KMS-11 (cell line): ENCODE measurements around the gene COL5A1.

Experiments
- H2AFZ ChIP-seq: fragments of 200-600 bp; sonication (generic); 2 replicates; pipeline ENCODE4 v1.6.1; 2016; ENCODE audit warnings: antibody characterized with exemption, mixed run types, low read depth
- H3K27ac ChIP-seq: fragments of 200-600 bp; sonication (generic); 2 replicates; pipeline ENCODE4 v1.6.1; 2016; ENCODE audit warnings: mild to moderate bottlenecking, mixed run types
- H3K27me3 ChIP-seq: fragments of 200-600 bp; sonication (generic); 2 replicates; pipeline ENCODE4 v1.6.1; 2017; ENCODE audit warnings: mild to moderate bottlenecking, low read depth, mixed run types, moderate library complexity; ENCODE audit not compliant: insufficient read depth
- H3K36me3 ChIP-seq: fragments of 200-600 bp; sonication (generic); 2 replicates; pipeline ENCODE4 v1.6.1; 2017; ENCODE audit warnings: mild to moderate bottlenecking, mixed run types; ENCODE audit not compliant: insufficient read depth
- H3K4me1 ChIP-seq: fragments of 200-600 bp; sonication (generic); 2 replicates; pipeline ENCODE4 v1.6.1; 2016; ENCODE audit warnings: mild to moderate bottlenecking, low read depth, mixed run types; ENCODE audit not compliant: poor library complexity, severe bottlenecking
- H3K4me2 ChIP-seq: fragments of 200-600 bp; sonication (generic); 2 replicates; pipeline ENCODE4 v1.7.0; 2016; ENCODE audit warnings: mild to moderate bottlenecking, mixed run types
- H3K4me3 ChIP-seq: fragments of 200-600 bp; sonication (generic); IDR thresholded peaks from 2 replicates; pipeline ENCODE4 v1.6.1; 2017; ENCODE audit warnings: low read depth, low read length, mixed read lengths; ENCODE audit not compliant: insufficient read depth
- H3K79me2 ChIP-seq: fragments of 200-600 bp; sonication (generic); 2 replicates; pipeline ENCODE4 v1.6.1; 2016; ENCODE audit warnings: low read depth, mixed run types; ENCODE audit not compliant: insufficient read depth
- H3K9ac ChIP-seq: fragments of 200-600 bp; sonication (generic); 2 replicates; pipeline ENCODE4 v1.6.1; 2016; ENCODE audit warnings: mild to moderate bottlenecking, mixed run types
- H4K20me1 ChIP-seq: fragments of 200-600 bp; sonication (generic); 2 replicates; pipeline ENCODE4 v1.6.1; 2016; ENCODE audit warnings: mild to moderate bottlenecking, mixed run types; ENCODE audit not compliant: insufficient read depth
- TF ChIP-seq, protein P1 (sequence below): fragments of 200-600 bp; sonication (generic); conservative IDR thresholded peaks from 2 replicates; pipeline ENCODE4 v1.6.1; 2017; ENCODE audit warnings: low read depth, mild to moderate bottlenecking, antibody characterized with exemption, low read length, moderate library complexity, mixed read lengths

COL5A1 gene

GRCh38 chr9:134717056-134717455 is 75.5 kb downstream of the COL5A1 start:
- Histone ChIP-seq H3K9ac (no peak overlapping the region), H3K4me3 (no peak overlapping the region), H3K27me3 (peaks cover 20% of the 10 kb centered on the region), H3K27ac (no peak overlapping the region), H3K4me1 (no peaks in the 10 kb centered on the region), H3K4me2 (no peak overlapping the region), H3K36me3 (no peaks in the 10 kb centered on the region), H2AFZ (no peak overlapping the region), H3K79me2 (no peaks in the 10 kb centered on the region), H4K20me1 (no peaks in the 10 kb centered on the region)
- TF ChIP-seq, protein P1, sequence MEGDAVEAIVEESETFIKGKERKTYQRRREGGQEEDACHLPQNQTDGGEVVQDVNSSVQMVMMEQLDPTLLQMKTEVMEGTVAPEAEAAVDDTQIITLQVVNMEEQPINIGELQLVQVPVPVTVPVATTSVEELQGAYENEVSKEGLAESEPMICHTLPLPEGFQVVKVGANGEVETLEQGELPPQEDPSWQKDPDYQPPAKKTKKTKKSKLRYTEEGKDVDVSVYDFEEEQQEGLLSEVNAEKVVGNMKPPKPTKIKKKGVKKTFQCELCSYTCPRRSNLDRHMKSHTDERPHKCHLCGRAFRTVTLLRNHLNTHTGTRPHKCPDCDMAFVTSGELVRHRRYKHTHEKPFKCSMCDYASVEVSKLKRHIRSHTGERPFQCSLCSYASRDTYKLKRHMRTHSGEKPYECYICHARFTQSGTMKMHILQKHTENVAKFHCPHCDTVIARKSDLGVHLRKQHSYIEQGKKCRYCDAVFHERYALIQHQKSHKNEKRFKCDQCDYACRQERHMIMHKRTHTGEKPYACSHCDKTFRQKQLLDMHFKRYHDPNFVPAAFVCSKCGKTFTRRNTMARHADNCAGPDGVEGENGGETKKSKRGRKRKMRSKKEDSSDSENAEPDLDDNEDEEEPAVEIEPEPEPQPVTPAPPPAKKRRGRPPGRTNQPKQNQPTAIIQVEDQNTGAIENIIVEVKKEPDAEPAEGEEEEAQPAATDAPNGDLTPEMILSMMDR: no peak

GRCh38 chr9:134717924-134718645 is 76.5 kb downstream of the COL5A1 start:
- TF ChIP-seq, protein P1: no peak
- Histone ChIP-seq H3K79me2 (no peaks in the 10 kb centered on the region), H3K27ac (no peak overlapping the region), H3K4me1 (no peaks in the 10 kb centered on the region), H3K36me3 (no peaks in the 10 kb centered on the region), H3K9ac (no peak overlapping the region), H3K4me3 (no peak overlapping the region), H3K4me2 (no peak overlapping the region), H2AFZ (no peak overlapping the region), H4K20me1 (no peaks in the 10 kb centered on the region), H3K27me3 (peaks cover 28% of the 10 kb centered on the region)

GRCh38 chr9:134719331-134719730 is 77.7 kb downstream of the COL5A1 start:
- no peak overlapping the region for H3K27ac ChIP-seq
- no peak overlapping the region for H2AFZ ChIP-seq
- no peak overlapping the region for H3K4me2 ChIP-seq
- no peak overlapping the region for H3K9ac ChIP-seq
- TF ChIP-seq, protein P1: no peak
- peaks cover 30% of the 10 kb centered on the region for H3K27me3 ChIP-seq
- no peaks in the 10 kb centered on the region for H4K20me1 ChIP-seq
- no peaks in the 10 kb centered on the region for H3K36me3 ChIP-seq
- H3K79me2 ChIP-seq: no peaks in the 10 kb centered on the region
- H3K4me3 ChIP-seq: no peak overlapping the region
- H3K4me1 ChIP-seq: no peaks in the 10 kb centered on the region

- Histone ChIP-seq H3K9ac (no peak overlapping the region), H3K27me3 (peaks cover 34% of the 10 kb centered on the region), H3K4me2 (no peak overlapping the region), H3K4me3 (no peak overlapping the region), H2AFZ (no peak overlapping the region), H3K27ac (no peak overlapping the region), H3K4me1 (no peaks in the 10 kb centered on the region), H3K79me2 (no peaks in the 10 kb centered on the region), H3K36me3 (no peaks in the 10 kb centered on the region), H4K20me1 (no peaks in the 10 kb centered on the region)
- TF ChIP-seq, protein P1: no peak
Measured at GRCh38 chr9:134720136-134720753, 78.6 kb downstream of the COL5A1 start.
